Esophagus squamous epithelium (tissue), 5 donors: ENCODE data around the gene ISM2. TPM values are rescaled to one million over a fixed set of nuclear protein-coding genes. Genes with fewer than 3 reads are reported as not detected.

Experiments
- DNase-seq: peaks from one replicate; lab custom pipeline; 2025; lab: John Stamatoyannopoulos, UW
- H3K27ac ChIP-seq, 4 donors: fragments of 200-600 bp; sonication (generic); one replicate each; pipeline ENCODE4 v1.5.1; 2016 to 2019; ENCODE audit warnings: mild to moderate bottlenecking in 1 of 4
- H3K27me3 ChIP-seq, 4 donors: fragments of 200-600 bp; sonication (generic); 1 replicate in 3 of 4; 2 replicates in 1 of 4; pipeline versions ENCODE4 v1.5.1 to v1.6.0; 2017 to 2021; ENCODE audit warnings: antibody characterized with exemption in 1 of 4
- H3K36me3 ChIP-seq, 3 donors: fragments of 200-600 bp; sonication (generic); one replicate each; pipeline ENCODE4 v1.5.1; 2016 to 2019
- H3K4me1 ChIP-seq, 3 donors: fragments of 200-600 bp; sonication (generic); one replicate each; pipeline ENCODE4 v1.5.1; 2017 to 2019
- H3K4me3 ChIP-seq, 4 donors: fragments of 200-600 bp; sonication (generic); 1 replicate in 3 of 4; 2 replicates in 1 of 4; pipeline ENCODE4 v1.5.1; 2016 to 2019; ENCODE audit warnings: mild to moderate bottlenecking in 2 of 4, moderate library complexity in 1 of 4
- H3K9me3 ChIP-seq, 3 donors: fragments of 200-600 bp; sonication (generic); one replicate each; pipeline ENCODE4 v1.5.1; 2016 to 2019
- CTCF ChIP-seq, 6 experiments: fragments of 450-650 bp in 4 of 6; fragments of 200-600 bp in 2 of 6; sonication (generic) in 2 of 6; IDR thresholded peaks; one replicate each; pipeline ENCODE4 v1.5.1; 2016 to 2019; ENCODE audit warnings: antibody characterized with exemption in 6 of 6, mild to moderate bottlenecking in 4 of 6, moderate library complexity in 4 of 6
- POLR2A ChIP-seq, 4 donors: fragments of 450-650 bp; IDR thresholded peaks; one replicate each; pipeline ENCODE4 v1.6.1; 2017; ENCODE audit warnings: antibody characterized with exemption in 4 of 4, mild to moderate bottlenecking in 4 of 4, moderate library complexity in 3 of 4
- WGBS, 2 donors: methylation state at CpG; one replicate each; pipeline ENCODE4 v1.1.5; 2018; 5-methylcytosine and 5-hydroxymethylcytosine counted together
- intact Hi-C: fragments of 100-400 bp; cut with DNase I; formaldehyde crosslinking; loops from one replicate; pipeline ENCODE4 v1.15.0; 2022
- total RNA-seq, 4 donors: library from RNA; depleted of rRNA; stranded (reverse); fragments of >200 nt; gene quantifications; one replicate each; pipeline ENCODE4 v1.1.0, GENCODE V29; 2016
- donor health status: DM: yes; HTN: yes; CAD: no.

ISM2 gene
- total RNA-seq, 4 donors from 2014 or later = 1.6 to 1.7 TPM; not detected in 2

DNA sequence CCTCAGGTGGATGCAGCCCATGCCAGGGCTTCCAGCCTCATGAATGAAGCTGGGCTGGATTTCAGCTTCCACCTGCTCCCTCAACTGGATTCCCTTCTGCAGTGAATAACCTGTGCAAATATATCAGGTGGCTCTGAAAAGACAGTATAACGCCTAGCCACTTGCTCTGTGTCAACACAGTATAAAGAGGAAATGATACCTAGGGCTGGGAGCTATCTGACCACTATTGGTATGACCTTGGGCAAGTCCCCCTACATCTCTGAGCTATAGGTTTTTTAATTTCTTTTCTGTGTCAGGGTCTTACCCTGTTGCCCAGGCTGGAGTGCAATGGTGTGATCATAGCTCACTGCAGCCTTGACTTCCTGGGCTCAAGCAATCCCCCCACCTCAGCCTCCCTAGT lies 19.8 kb downstream of the ISM2 start:
- Histone ChIP-seq H3K9me3 (no peaks in the 10 kb centered on the region), H3K27ac (no peak overlapping the region), H3K27me3 (no peaks in the 10 kb centered on the region), H3K4me3 (no peak overlapping the region), H3K36me3 (no peaks in the 10 kb centered on the region), H3K4me1 (no peaks in the 10 kb centered on the region)
- DNase-seq = no peak
- 83 to 88% methylated on average over 1 of the region's 1 CpG for WGBS, 2 donors
- intact Hi-C loops = no loop called here
- TF ChIP-seq CTCF (IDR thresholded peaks at IDR 0.05) (no peak), POLR2A (IDR thresholded peaks at IDR 0.05) (no peak)

DNA sequence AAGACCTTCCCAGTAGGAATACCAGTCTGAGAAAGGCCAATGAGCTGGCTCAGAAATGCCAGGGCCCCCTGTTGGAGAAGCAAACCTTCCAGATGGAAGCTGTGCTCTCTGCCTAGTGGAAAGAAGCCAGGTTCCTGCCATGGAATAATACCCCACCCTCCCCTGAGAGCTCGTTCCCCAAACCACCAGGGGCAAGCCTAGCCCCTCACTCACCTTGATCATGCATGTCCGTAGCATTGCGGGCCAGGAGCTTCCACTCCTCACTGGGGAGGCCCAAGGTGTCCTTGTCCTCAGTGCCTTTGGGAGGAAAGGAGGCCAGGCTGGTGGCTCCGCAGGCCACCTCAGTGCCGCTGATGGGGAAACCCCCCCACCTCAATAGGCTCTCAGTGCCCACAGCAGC lies 20.6 kb downstream of the ISM2 start:
- no peak for DNase-seq
- H3K4me1 ChIP-seq = no peaks in the 10 kb centered on the region
- 80% methylated on average over 3 of the region's 5 CpGs; no CpG with 5 or more reads in 1 of the 2 donors for WGBS, 2 donors
- H3K27me3 ChIP-seq = no peaks in the 10 kb centered on the region
- no peak overlapping the region for H3K27ac ChIP-seq
- no peaks in the 10 kb centered on the region for H3K9me3 ChIP-seq
- no peak overlapping the region for H3K4me3 ChIP-seq
- TF ChIP-seq CTCF (IDR thresholded peaks at IDR 0.05) (no peak), POLR2A (IDR thresholded peaks at IDR 0.05) (no peak)
- intact Hi-C loops = no loop called here
- no peaks in the 10 kb centered on the region for H3K36me3 ChIP-seq

DNA sequence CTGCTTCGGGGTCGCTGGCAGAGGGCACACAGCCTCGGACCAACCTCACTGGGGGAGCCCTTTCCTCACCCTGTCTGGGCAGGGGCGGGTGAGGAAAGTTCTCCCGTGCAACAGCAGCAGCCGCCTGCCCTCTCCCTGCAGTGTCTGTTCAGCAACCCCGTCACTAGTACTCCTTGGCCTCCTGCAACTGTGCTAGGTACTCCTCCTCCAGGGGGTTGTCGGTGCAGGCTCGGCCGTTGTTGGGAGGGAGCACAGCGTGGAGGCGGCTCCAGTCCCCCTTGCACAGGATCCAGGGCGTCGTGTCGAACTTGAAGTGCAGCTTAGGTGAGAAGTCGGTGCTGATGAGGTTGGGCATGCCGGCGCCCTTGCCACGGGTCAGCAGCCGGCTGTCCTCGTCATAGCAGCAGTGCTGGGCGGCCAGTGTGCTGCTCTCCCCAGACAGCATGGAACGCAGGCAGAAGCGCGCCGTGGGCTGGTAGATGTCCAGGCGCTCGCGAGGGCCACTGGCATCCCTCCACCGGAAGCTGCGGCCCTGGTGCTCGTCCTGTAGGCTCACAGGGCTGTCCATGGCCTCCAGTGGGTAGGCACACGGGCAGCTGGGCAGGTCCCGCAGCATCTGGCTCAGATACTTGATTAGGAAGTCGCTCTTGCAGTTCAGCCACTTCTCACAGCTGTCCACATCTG lies 23.0 kb downstream of the ISM2 start:
- no peak overlapping the region for H3K27ac ChIP-seq
- H3K9me3 ChIP-seq = no peaks in the 10 kb centered on the region
- H3K27me3 ChIP-seq = no peaks in the 10 kb centered on the region
- intact Hi-C loops = no loop called here
- H3K4me1 ChIP-seq = peaks cover 0 to 11% (median 0%) of the 10 kb centered on the region in 3 donors
- no peak overlapping the region for H3K4me3 ChIP-seq
- DNase-seq = no peak
- no CpG with 5 or more reads among the region's 35 CpGs for WGBS, 2 donors
- TF ChIP-seq POLR2A (IDR thresholded peaks at IDR 0.05) (no peak), CTCF (IDR thresholded peaks at IDR 0.05) (no peak)
- H3K36me3 ChIP-seq = no peaks in the 10 kb centered on the region

- peaks cover under 1 to 6% (median 4%) of the 10 kb centered on the region in 3 donors for H3K36me3 ChIP-seq
- no peak overlapping the region for H3K27ac ChIP-seq
- whole genome bisulfite sequencing, 2 donors = 66 to 94% methylated on average over 3 to 6 of the region's 9 CpGs
- H3K4me1 ChIP-seq = peaks cover 0 to 20% (median 4%) of the 10 kb centered on the region in 3 donors
- H3K27me3 ChIP-seq = no peaks in the 10 kb centered on the region
- intact Hi-C loops = no loop called here
- H3K9me3 ChIP-seq = no peaks in the 10 kb centered on the region
- TF ChIP-seq POLR2A (IDR thresholded peaks at IDR 0.05) = no peak
- no peak for TF ChIP-seq CTCF (IDR thresholded peaks at IDR 0.05)
- no peak for DNase-seq
- no peak overlapping the region for H3K4me3 ChIP-seq
These were observed 24.0 kb downstream of the ISM2 start for GRCh38 chr14:77474479-77475177.

- H3K9me3 ChIP-seq = no peaks in the 10 kb centered on the region
- no peaks in the 10 kb centered on the region for H3K27me3 ChIP-seq
- peaks cover 7 to 13% (median 9%) of the 10 kb centered on the region in 3 donors for H3K36me3 ChIP-seq
- no peak for DNase-seq
- H3K4me1 ChIP-seq = peaks cover 0 to 27% (median 4%) of the 10 kb centered on the region in 3 donors
- TF ChIP-seq POLR2A (IDR thresholded peaks at IDR 0.05) (no peak), CTCF (IDR thresholded peaks at IDR 0.05) (no peak)
- no peak overlapping the region for H3K4me3 ChIP-seq
- 73 to 86% methylated on average over 4 of the region's 5 CpGs for WGBS, 2 donors
- intact Hi-C loops = no loop called here
- H3K27ac ChIP-seq = no peak overlapping the region
These were observed 24.7 kb downstream of the ISM2 start for GRCh38 chr14:77473921-77474320.
